Cardiac fibroblast (primary cell): ENCODE results near the gene UMOD.

Experiments used
- DNase-seq, 2 donors: peaks; one replicate each; pipeline versions ENCODE4 v3.0.0 to v3.0.0-alpha.2; 2010; ENCODE audit warnings: low read depth in 2 of 2
- H3K4me3 ChIP-seq, 2 donors: replicated peaks in 1 of 2; 1 replicate in 1 of 2; 2 replicates in 1 of 2; pipeline ENCODE4 v1.5.1; 2011; ENCODE audit warnings: low read depth in 2 of 2, low read length in 2 of 2, mild to moderate bottlenecking in 2 of 2, moderate library complexity in 1 of 2
- CTCF ChIP-seq: IDR thresholded peaks from one replicate; pipeline ENCODE4 v1.5.1; 2011; ENCODE audit warnings: low read depth, mild to moderate bottlenecking, low read length, inconsistent platforms

Gene UMOD

GRCh38 chr16:20334396-20334795 is 18.1 kb downstream of the UMOD start:
- H3K4me3 ChIP-seq, result no peak overlapping the region
- DNase-seq, result no peak
- no peak for TF ChIP-seq CTCF

GRCh38 chr16:20333120-20333519 is 19.4 kb downstream of the UMOD start:
- no peak for DNase-seq
- H3K4me3 ChIP-seq, result no peak overlapping the region
- TF ChIP-seq CTCF, result no peak

- H3K4me3 ChIP-seq, result no peak overlapping the region
- TF ChIP-seq CTCF, result no peak
- no peak for DNase-seq
These were observed 20.1 kb downstream of the UMOD start for GRCh38 chr16:20332411-20332810.

GRCh38 chr16:20331635-20332034 is 20.9 kb downstream of the UMOD start:
- no peak for TF ChIP-seq CTCF
- H3K4me3 ChIP-seq, result no peak overlapping the region
- DNase-seq, result no peak

GRCh38 chr16:20329392-20330138 is 22.9 kb downstream of the UMOD start:
- no peak for TF ChIP-seq CTCF
- H3K4me3 ChIP-seq, result no peak overlapping the region
- DNase-seq, result no peak

GRCh38 chr16:20327444-20328041 is 25.0 kb downstream of the UMOD start, which contains the start of gene GP2:
TSS of gene GP2 (minus strand) at chr16:20327513. CDS start at chr16:20326431, 1,082 bp downstream.
- no peak for DNase-seq
- TF ChIP-seq CTCF, result no peak
- no peak within 1 kb of the TSS for H3K4me3 ChIP-seq
